GM20000 (cell line): ENCODE data around the gene CDH22.

Source experiments
- DNase-seq: peaks from one replicate; pipeline ENCODE4 v3.0.0; 2012; ENCODE audit warnings: low spot score
- CTCF ChIP-seq: IDR thresholded peaks from 2 replicates; pipeline ENCODE4 v1.5.1; 2012; ENCODE audit warnings: mild to moderate bottlenecking, control low read depth; ENCODE audit errors: extremely low read depth, missing control alignments

Gene CDH22

GRCh38 chr20:46250772-46251171 lies 57.5 kb downstream of the CDH22 start:
- no peak for DNase-seq
- TF ChIP-seq CTCF, result no peak

- no peak for DNase-seq
These were observed 58.6 kb downstream of the CDH22 start for GRCh38 chr20:46249671-46250070.

GRCh38 chr20:46246559-46246958 lies 61.7 kb downstream of the CDH22 start:
- no peak for TF ChIP-seq CTCF

More at GRCh38 chr20:46249671-46250070, 58.6 kb downstream of the CDH22 start:
- no peak for TF ChIP-seq CTCF

GRCh38 chr20:46243707-46244628 lies 64.3 kb downstream of the CDH22 start:
- DNase-seq, result no peak
- no peak for TF ChIP-seq CTCF

More at GRCh38 chr20:46246559-46246958, 61.7 kb downstream of the CDH22 start:
- DNase-seq, result no peak

GRCh38 chr20:46242390-46242789 lies 65.9 kb downstream of the CDH22 start:
- no peak for TF ChIP-seq CTCF
- DNase-seq, result no peak

GRCh38 chr20:46240881-46241280 lies 67.4 kb downstream of the CDH22 start:
- no peak for TF ChIP-seq CTCF
- DNase-seq, result no peak

- DNase-seq, result no peak
- TF ChIP-seq CTCF, result no peak
These were observed 68.2 kb downstream of the CDH22 start for GRCh38 chr20:46240065-46240464.
